ENCODE measurements around the gene SLC49A3.
"Not testable (repeated sequence)": the region's sequence is repeated elsewhere in the genome, so short reads cannot be mapped to it uniquely, and the experiment has no call there.

The SLC49A3 gene

GRCh38 chr4:654871-655463 is 34.0 kb downstream of the SLC49A3 start:
- DNase-seq (ENCODE audit: low read depth in 4 of 4, low spot score in 1 of 4) = no peak

- DNase-seq (ENCODE audit: low read depth in 4 of 4, low spot score in 1 of 4) = no peak
Measured at GRCh38 chr4:654503-654845, 34.5 kb downstream of the SLC49A3 start.

GRCh38 chr4:653831-654502 is 35.0 kb downstream of the SLC49A3 start:
- DNase-seq (ENCODE audit: low read depth in 4 of 4, low spot score in 1 of 4) = no peak

GRCh38 chr4:653080-653821 is 35.7 kb downstream of the SLC49A3 start:
- no peak for DNase-seq (ENCODE audit: low read depth in 4 of 4, low spot score in 1 of 4)

GRCh38 chr4:651884-652642 is 36.9 kb downstream of the SLC49A3 start:
- DNase-seq (ENCODE audit: low read depth in 4 of 4, low spot score in 1 of 4) = no peak

- DNase-seq (ENCODE audit: low read depth in 4 of 4, low spot score in 1 of 4) = no peak
Measured at GRCh38 chr4:650951-651883, 37.7 kb downstream of the SLC49A3 start.

GRCh38 chr4:650461-650860 is 38.5 kb downstream of the SLC49A3 start:
- DNase-seq (ENCODE audit: low read depth in 4 of 4, low spot score in 1 of 4) = no peak

- DNase-seq (ENCODE audit: low read depth in 4 of 4, low spot score in 1 of 4) = no peak
Measured at GRCh38 chr4:649751-650310, 39.1 kb downstream of the SLC49A3 start.

GRCh38 chr4:649293-649625 is 39.7 kb downstream of the SLC49A3 start:
- no peak for DNase-seq (ENCODE audit: low read depth in 4 of 4, low spot score in 1 of 4)

GRCh38 chr4:648579-649292 is 40.2 kb downstream of the SLC49A3 start:
- DNase-seq (ENCODE audit: low read depth in 4 of 4, low spot score in 1 of 4) = no peak

- no peak for DNase-seq (ENCODE audit: low read depth in 4 of 4, low spot score in 1 of 4)
Measured at GRCh38 chr4:647481-647880, 41.5 kb downstream of the SLC49A3 start.

GRCh38 chr4:646460-646859 is 42.5 kb downstream of the SLC49A3 start:
- no peak for DNase-seq (ENCODE audit: low read depth in 4 of 4, low spot score in 1 of 4)

- DNase-seq (ENCODE audit: low read depth in 4 of 4, low spot score in 1 of 4) = not testable (repeated sequence)
Measured at GRCh38 chr4:642366-642765, 46.6 kb downstream of the SLC49A3 start.

GRCh38 chr4:637536-638280 is 51.2 kb downstream of the SLC49A3 start:
- no peak for DNase-seq (ENCODE audit: low read depth in 4 of 4, low spot score in 1 of 4)

GRCh38 chr4:636628-637159 is 52.3 kb downstream of the SLC49A3 start:
- DNase-seq (ENCODE audit: low read depth in 4 of 4, low spot score in 1 of 4) = no peak

- DNase-seq (ENCODE audit: low read depth in 4 of 4, low spot score in 1 of 4) = no peak
Measured at GRCh38 chr4:635851-636627, 52.9 kb downstream of the SLC49A3 start.

GRCh38 chr4:635066-635835 is 53.7 kb downstream of the SLC49A3 start:
- not testable (repeated sequence) for DNase-seq (ENCODE audit: low read depth in 4 of 4, low spot score in 1 of 4)

Measured in stimulated activated CD4-positive, alpha-beta T cell treated with anti-CD3 and anti-CD28 coated beads, Interleukin-1b, Interleukin-23, amount 100 ng/mL, for 24 hours (primary cell).